B cell (primary cell): ENCODE measurements around the gene MAFB. TPM values are rescaled to one million over a fixed set of nuclear protein-coding genes. Genes with fewer than 3 reads are reported as not detected.

ENCODE experiments used
- ATAC-seq: fragments of 200-7000 bp; cut with Tn5 transposase; one replicate; pipeline ENCODE4 v1.10.0; 2021; ENCODE audit warnings: low read depth, mild to moderate bottlenecking, moderate number of reproducible peaks, moderate library complexity
- CTCF ChIA-PET: fragments of 350-600 bp; sonication (Branson Sonifier 250); formaldehyde crosslinking; loops from one replicate; lab custom pipeline; 2021; ENCODE audit warnings: antibody characterized with exemption, inconsistent platforms; lab: Charles Lee
- POLR2A ChIA-PET: fragments of 350-600 bp; sonication (Branson Sonifier 250); formaldehyde crosslinking; loops from one replicate; lab custom pipeline; 2021; ENCODE audit warnings: antibody characterized with exemption; lab: Charles Lee
- DNase-seq: peaks from one replicate; pipeline ENCODE4 v3.0.0; 2013
- H2AFZ ChIP-seq: 2 replicates; pipeline ENCODE4 v1.6.1; 2012; ENCODE audit warnings: mild to moderate bottlenecking, low read depth, low read length; ENCODE audit not compliant: insufficient read depth, poor library complexity, severe bottlenecking
- H3K27ac ChIP-seq, 2 donors: 1 replicate in 1 of 2; 2 replicates in 1 of 2; pipeline ENCODE4 v1.5.1; 2012 to 2013; ENCODE audit warnings: low read length in 2 of 2, mild to moderate bottlenecking in 2 of 2, moderate library complexity in 1 of 2
- H3K27me3 ChIP-seq, 4 experiments: fragments of 200-600 bp in 1 of 4; sonication (generic) in 1 of 4; replicated peaks in 1 of 4; 1 replicate in 2 of 4; 2 replicates in 2 of 4; pipeline versions ENCODE4 v1.6.1 to v1.7.0; 2013 to 2016; ENCODE audit warnings: low read length in 3 of 4, mild to moderate bottlenecking in 2 of 4, mixed read lengths in 1 of 4, moderate library complexity in 1 of 4; ENCODE audit not compliant: insufficient read depth in 4 of 4, control insufficient read depth in 3 of 4; ENCODE audit errors: control extremely low read depth in 1 of 4
- H3K36me3 ChIP-seq, 2 experiments: replicated peaks in 1 of 2; 1 replicate in 1 of 2; 2 replicates in 1 of 2; pipeline versions ENCODE4 v1.6.1 to v1.7.1; 2013; ENCODE audit warnings: low read length in 1 of 2; ENCODE audit not compliant: insufficient read depth in 2 of 2, control insufficient read depth in 1 of 2; ENCODE audit errors: control extremely low read depth in 1 of 2, extremely low read depth in 1 of 2
- H3K4me1 ChIP-seq, 2 donors: fragments of 200-600 bp in 1 of 2; sonication (generic) in 1 of 2; 1 replicate in 1 of 2; 2 replicates in 1 of 2; pipeline versions ENCODE4 v1.5.1 to v1.6.1; 2013 to 2017; ENCODE audit warnings: low read length in 2 of 2; ENCODE audit not compliant: control insufficient read depth in 2 of 2, insufficient read depth in 2 of 2
- H3K4me2 ChIP-seq: replicated peaks from 2 replicates; pipeline ENCODE3; 2012; ENCODE audit warnings: mild to moderate bottlenecking, low read depth, low read length; ENCODE audit not compliant: poor library complexity, severe bottlenecking
- H3K4me3 ChIP-seq, 5 experiments: fragments of 200-600 bp in 1 of 5; sonication (generic) in 1 of 5; 1 replicate in 3 of 5; 2 replicates in 2 of 5; pipeline versions ENCODE4 v1.5.1 to v1.7.0; 2011 to 2016; ENCODE audit warnings: low read length in 4 of 5, mild to moderate bottlenecking in 4 of 5, low read depth in 2 of 5, control low read depth in 1 of 5, moderate library complexity in 1 of 5; ENCODE audit not compliant: insufficient read depth in 1 of 5; ENCODE audit errors: control extremely low read depth in 1 of 5, extremely low read depth in 1 of 5
- H3K79me2 ChIP-seq: fragments of 200-600 bp; sonication (generic); one replicate; pipeline ENCODE4 v1.6.0; 2016; ENCODE audit warnings: low read length; ENCODE audit not compliant: control insufficient read depth, insufficient read depth
- H3K9ac ChIP-seq: fragments of 200-600 bp; sonication (generic); 2 replicates; pipeline ENCODE4 v1.6.1; 2017; ENCODE audit warnings: mild to moderate bottlenecking, low read length, moderate library complexity
- H3K9me3 ChIP-seq, 3 donors: one replicate each; pipeline versions ENCODE4 v1.6.1 to v1.7.1; 2013; ENCODE audit warnings: low read length in 2 of 3; ENCODE audit not compliant: control insufficient read depth in 2 of 3, insufficient read depth in 1 of 3; ENCODE audit errors: control extremely low read depth in 1 of 3
- H4K20me1 ChIP-seq: 2 replicates; pipeline ENCODE4 v1.6.0; 2012; ENCODE audit warnings: mild to moderate bottlenecking, low read length; ENCODE audit not compliant: insufficient read depth, control insufficient read depth, poor library complexity, severe bottlenecking
- H3K27ac Mint-ChIP-seq: one replicate; pipeline ENCODE4 v1.8.0; 2021; ENCODE audit warnings: mixed read lengths
- H3K27me3 Mint-ChIP-seq: one replicate; pipeline ENCODE4 v1.8.0; 2021; ENCODE audit warnings: mixed read lengths
- H3K4me1 Mint-ChIP-seq: one replicate; pipeline ENCODE4 v1.8.0; 2021; ENCODE audit warnings: mixed read lengths
- H3K4me3 Mint-ChIP-seq: one replicate; pipeline ENCODE4 v1.8.0; 2021; ENCODE audit warnings: mixed read lengths
- H3K9me3 Mint-ChIP-seq: one replicate; pipeline ENCODE4 v1.8.0; 2022; ENCODE audit warnings: mixed read lengths; ENCODE audit not compliant: insufficient read depth
- EZH2 ChIP-seq: IDR thresholded peaks from 2 replicates; pipeline ENCODE4 v1.6.1; 2012; ENCODE audit warnings: borderline replicate concordance, low read depth, mild to moderate bottlenecking, moderate library complexity, low read length; ENCODE audit not compliant: insufficient read depth, poor library complexity, severe bottlenecking
- WGBS: methylation state at CpG from one replicate; pipeline ENCODE4 v1.1.5; 2013; ENCODE audit warnings: missing lambda C conversion rate; ENCODE audit not compliant: insufficient coverage; 5-methylcytosine and 5-hydroxymethylcytosine counted together
- intact Hi-C: fragments of 100-400 bp; cut with micrococcal nuclease; formaldehyde crosslinking; loops from one replicate; pipeline ENCODE4 v1.10.0; 2022
- polyA plus RNA-seq: library from polyadenylated mRNA; depleted of rRNA; stranded (reverse); fragments of >200 nt; gene quantifications from 2 replicates; pipeline ENCODE4 v1.2.3, GENCODE V29; 2012
- total RNA-seq, 2 donors: library from RNA; stranded (reverse); fragments of 120-200 nt in 1 of 2; gene quantifications; 1 replicate in 1 of 2; 2 replicates in 1 of 2; pipeline versions ENCODE4 v1.2.3 to v1.2.4, GENCODE V29; 2013 to 2022
- TF ChIP-seq, protein P1 (sequence below): fragments of 200-600 bp; IDR thresholded peaks from one replicate; pipeline ENCODE4 v1.8.0; 2022; ENCODE audit warnings: antibody characterized with exemption, mild to moderate bottlenecking

Gene MAFB
- total and polyA plus RNA-seq, 2 donors (not counting 1 experiment from before 2014, with no cell fraction given): 1.6 to 1.8 TPM

DNA sequence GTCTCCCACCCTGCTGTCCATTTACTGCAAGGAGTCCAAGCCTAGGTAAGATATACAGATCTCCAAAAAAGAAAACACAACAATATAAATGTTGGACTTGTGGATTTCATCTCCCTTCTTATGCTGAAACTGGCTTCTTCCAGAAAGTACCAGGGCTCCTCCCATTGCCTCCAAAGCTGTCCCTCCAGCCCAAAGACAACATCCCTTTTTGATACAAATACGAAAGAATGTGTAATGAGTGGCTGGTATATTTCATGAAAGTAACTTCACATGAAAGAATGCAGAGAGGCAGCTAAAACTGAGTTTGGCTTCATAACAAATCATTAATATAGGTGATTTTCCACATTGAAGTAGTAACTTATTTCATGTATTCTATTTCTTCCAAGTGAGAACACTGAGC lies 7.9 kb downstream of the MAFB start:
- DNase-seq: no peak
- H3K27me3 ChIP-seq: peaks cover 0 to 54% (median 27%) of the 10 kb centered on the region in 4 experiments
- no peak overlapping the region for H2AFZ ChIP-seq
- Mint-ChIP-seq H3K27me3 (peaks cover 69% of the 10 kb centered on the region), H3K9me3 (no peaks in the 10 kb centered on the region), H3K4me3 (no peak overlapping the region), H3K4me1 (peaks cover 2% of the 10 kb centered on the region), H3K27ac (no peak overlapping the region)
- H3K9ac ChIP-seq: no peak overlapping the region
- no peaks in the 10 kb centered on the region for H4K20me1 ChIP-seq
- WGBS: no CpG with 5 or more reads among the region's 1 CpG
- H3K79me2 ChIP-seq: no peaks in the 10 kb centered on the region
- intact Hi-C loops: no loop called here
- peaks cover 0 to 3% (median 0%) of the 10 kb centered on the region in 3 donors for H3K9me3 ChIP-seq
- H3K4me2 ChIP-seq: no peak overlapping the region
- ChIA-PET CTCF (no interaction called here), POLR2A (no interaction called here)
- H3K4me3 ChIP-seq: no peak overlapping the region
- H3K36me3 ChIP-seq: no peaks in the 10 kb centered on the region
- no peak overlapping the region for H3K27ac ChIP-seq
- TF ChIP-seq, protein P1, sequence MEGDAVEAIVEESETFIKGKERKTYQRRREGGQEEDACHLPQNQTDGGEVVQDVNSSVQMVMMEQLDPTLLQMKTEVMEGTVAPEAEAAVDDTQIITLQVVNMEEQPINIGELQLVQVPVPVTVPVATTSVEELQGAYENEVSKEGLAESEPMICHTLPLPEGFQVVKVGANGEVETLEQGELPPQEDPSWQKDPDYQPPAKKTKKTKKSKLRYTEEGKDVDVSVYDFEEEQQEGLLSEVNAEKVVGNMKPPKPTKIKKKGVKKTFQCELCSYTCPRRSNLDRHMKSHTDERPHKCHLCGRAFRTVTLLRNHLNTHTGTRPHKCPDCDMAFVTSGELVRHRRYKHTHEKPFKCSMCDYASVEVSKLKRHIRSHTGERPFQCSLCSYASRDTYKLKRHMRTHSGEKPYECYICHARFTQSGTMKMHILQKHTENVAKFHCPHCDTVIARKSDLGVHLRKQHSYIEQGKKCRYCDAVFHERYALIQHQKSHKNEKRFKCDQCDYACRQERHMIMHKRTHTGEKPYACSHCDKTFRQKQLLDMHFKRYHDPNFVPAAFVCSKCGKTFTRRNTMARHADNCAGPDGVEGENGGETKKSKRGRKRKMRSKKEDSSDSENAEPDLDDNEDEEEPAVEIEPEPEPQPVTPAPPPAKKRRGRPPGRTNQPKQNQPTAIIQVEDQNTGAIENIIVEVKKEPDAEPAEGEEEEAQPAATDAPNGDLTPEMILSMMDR: no peak
- TF ChIP-seq EZH2: no peak
- ATAC-seq: no peak
- H3K4me1 ChIP-seq: no peaks in the 10 kb centered on the region

DNA sequence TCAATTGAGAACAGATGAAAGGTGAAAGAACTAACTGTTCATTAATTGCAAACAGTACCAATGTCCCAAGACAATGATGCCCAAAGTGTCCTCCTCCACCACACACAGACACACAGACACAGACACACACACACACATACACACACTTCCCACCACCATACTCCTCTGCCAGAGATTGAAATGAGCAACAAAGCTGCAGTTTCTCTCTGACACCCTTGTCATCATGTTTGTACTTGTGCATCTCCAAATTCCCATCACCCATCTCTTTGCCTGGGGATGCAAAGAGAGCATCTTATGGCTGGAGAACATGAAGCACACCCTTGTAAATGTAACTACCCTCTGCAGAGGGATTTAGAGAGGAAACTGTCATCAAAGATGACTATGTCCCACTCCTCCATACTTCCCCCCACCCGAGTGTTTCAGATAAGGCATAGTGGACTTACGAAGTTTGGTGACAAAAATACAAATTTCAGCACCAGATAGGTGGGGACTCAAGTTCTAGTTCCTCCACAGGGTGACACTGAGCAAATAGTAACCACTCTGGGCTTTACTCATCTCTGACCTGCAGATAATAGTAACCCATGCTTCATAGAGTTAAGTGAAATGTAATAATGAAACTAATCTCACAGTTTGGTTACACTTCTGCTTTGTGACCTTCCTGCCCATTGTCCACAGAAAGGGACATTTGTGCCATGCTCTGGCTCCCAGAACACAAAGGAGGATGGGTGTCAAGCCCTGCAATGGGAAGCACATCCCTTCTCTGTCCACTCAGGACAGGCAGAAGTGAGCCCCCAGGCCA lies 8.7 kb downstream of the MAFB start:
- ChIA-PET CTCF (no interaction called here), POLR2A (no interaction called here)
- H3K4me2 ChIP-seq: no peak overlapping the region
- peaks cover 0 to 3% (median 0%) of the 10 kb centered on the region in 3 donors for H3K9me3 ChIP-seq
- peaks cover 2% of the 10 kb centered on the region for H3K4me1 Mint-ChIP-seq
- H3K79me2 ChIP-seq: no peaks in the 10 kb centered on the region
- no peak overlapping the region for H3K27ac Mint-ChIP-seq
- no peak for DNase-seq
- H3K4me3 ChIP-seq: no peak overlapping the region
- no peaks in the 10 kb centered on the region for H4K20me1 ChIP-seq
- H3K27me3 Mint-ChIP-seq: peaks cover 66% of the 10 kb centered on the region
- H3K4me3 Mint-ChIP-seq: no peak overlapping the region
- no CpG with 5 or more reads among the region's 2 CpGs for WGBS
- no peak overlapping the region for H3K9ac ChIP-seq
- H2AFZ ChIP-seq: no peak overlapping the region
- no peaks in the 10 kb centered on the region for H3K4me1 ChIP-seq
- H3K27me3 ChIP-seq: peaks cover 0 to 54% (median 25%) of the 10 kb centered on the region in 4 experiments
- no peaks in the 10 kb centered on the region for H3K9me3 Mint-ChIP-seq
- no peak for ATAC-seq
- TF ChIP-seq, protein P1: no peak
- TF ChIP-seq EZH2: no peak
- no peaks in the 10 kb centered on the region for H3K36me3 ChIP-seq
- intact Hi-C loops: no loop called here
- H3K27ac ChIP-seq: no peak overlapping the region
